ENCODE measurements around the gene BTBD9. TPM values are rescaled to one million over a fixed set of nuclear protein-coding genes. Genes with fewer than 3 reads are reported as not detected.

The BTBD9 gene
- total and polyA plus RNA-seq, 2 of the 13 experiments (the other 11 are each of a cell fraction or from before 2014, with no cell fraction given): 1.2 to 3.0 TPM

- H3K9me3 ChIP-seq (ENCODE audit: low read length): no peaks in the 10 kb centered on the region
- no peak overlapping the region for H3K27ac ChIP-seq (ENCODE audit: extremely low read length, insufficient read depth, low read length)
- in situ Hi-C loops (cut with HindIII; ENCODE audit: extremely low pct_ligation_motif_present, low pct_unique_long_range_greater_than_20kb): no loop called here
- H2AFZ ChIP-seq (ENCODE audit: low read length): no peak overlapping the region
- no peaks in the 10 kb centered on the region for H3K36me3 ChIP-seq (replicated peaks in 1 of 2; ENCODE audit: control insufficient read depth in 1 of 2, insufficient read depth in 2 of 2, low read length in 2 of 2)
- no peaks in the 10 kb centered on the region for H3K27me3 ChIP-seq (ENCODE audit: control insufficient read depth in 1 of 2, insufficient read depth in 2 of 2, low read length in 2 of 2)
- ChIA-PET CTCF (ENCODE audit: low intra/inter-chr PET ratio, low total read pairs) (no interaction called here), POLR2A (no interaction called here)
- peak; percentile 13 for DNase-seq (ENCODE audit: low spot score)
- FAIRE-seq: no peak
- no peak overlapping the region for H3K9ac ChIP-seq (ENCODE audit: insufficient read depth, low read depth, low read length)
- BruUV-seq (replicated peaks): no TSS peak
- H3K4me2 ChIP-seq (ENCODE audit: low read depth, low read length): no peak overlapping the region
- WGBS (ENCODE audit: low lambda C conversion rate): 88% methylated on average over 1 of the region's 1 CpG
- peaks cover 14% of the 10 kb centered on the region for H3K4me1 ChIP-seq (ENCODE audit: insufficient read depth, low read length)
- no peaks in the 10 kb centered on the region for H4K20me1 ChIP-seq (ENCODE audit: insufficient read depth, low read length)
- no peak for ATAC-seq
- intact Hi-C loops (cut with micrococcal nuclease; ENCODE audit: unreplicated experiment): no loop called here
- H3K79me2 ChIP-seq (ENCODE audit: insufficient read depth, low read length): no peaks in the 10 kb centered on the region
- H3K4me3 ChIP-seq (replicated peaks in 1 of 3; ENCODE audit: insufficient read depth in 1 of 3, low read depth in 2 of 3, low read length in 3 of 3): no peak overlapping the region
- TF ChIP-seq PHF20 (CRISPR knock-in tag; IDR thresholded peaks at IDR 0.05) (no peak), ZNF629 (CRISPR knock-in tag; conservative IDR thresholded peaks at IDR 0.05) (no peak), TP53 (CRISPR knock-in tag; conservative IDR thresholded peaks at IDR 0.05) (no peak), ZNF510 (CRISPR knock-in tag; IDR thresholded peaks at IDR 0.05; ENCODE audit: low read depth) (no peak), PRDM10 (CRISPR knock-in tag; IDR thresholded peaks at IDR 0.05; ENCODE audit: low read depth) (no peak), KIAA2018 (CRISPR knock-in tag; IDR thresholded peaks at IDR 0.05; ENCODE audit: borderline replicate concordance) (no peak), CAMTA2 (CRISPR knock-in tag; IDR thresholded peaks at IDR 0.05; ENCODE audit: borderline replicate concordance) (no peak), EP300 (IDR thresholded peaks at IDR 0.05; ENCODE audit: low read depth in 2 of 2, low read length in 2 of 2) (no peak), EP300 (CRISPR knock-in tag; IDR thresholded peaks at IDR 0.05; ENCODE audit: borderline replicate concordance) (no peak), NR2F6 (IDR thresholded peaks at IDR 0.05) (no peak), NR2F6 (CRISPR knock-in tag; IDR thresholded peaks at IDR 0.05) (no peak), ELF3 (CRISPR knock-in tag; IDR thresholded peaks at IDR 0.05) (no peak), MBNL3 (CRISPR knock-in tag; conservative IDR thresholded peaks at IDR 0.05) (no peak)
Measured at GRCh38 chr6:38509713-38510112, 130.0 kb downstream of the BTBD9 start.
